GM12892 (cell line): ENCODE data around the gene SFXN5.

Experiments used
- POLR2A ChIP-seq: IDR thresholded peaks from 2 replicates; pipeline ENCODE4 v1.6.1; 2011; ENCODE audit warnings: low read depth, low read length, control low read depth
- POLR2AphosphoS5 ChIP-seq: IDR thresholded peaks from 2 replicates; pipeline ENCODE4 v1.6.1; 2011; ENCODE audit warnings: low read depth, low read length, control low read depth

- no peak for TF ChIP-seq POLR2AphosphoS5
- no peak for TF ChIP-seq POLR2A
These were observed 27.3 kb downstream of the SFXN5 start for GRCh38 chr2:73043929-73044832.
